KBM-7 (cell line): ENCODE results near the gene NKX6-2.

Experiments used
- DNase-seq: peaks from one replicate; pipeline ENCODE4 v3.0.0-alpha.2; 2015
- in situ Hi-C: fragments of 300-500 bp; cut with MboI; formaldehyde crosslinking; loops from 2 replicates; pipeline ENCODE4 v1.14.3; 2020; ENCODE audit warnings: low sequenced_read_pairs, low pct_unique_long_range_greater_than_20kb, mixed read lengths

NKX6-2 gene

GRCh38 chr10:132766291-132766690, 19.7 kb downstream of the NKX6-2 start:
- in situ Hi-C loops: no loop called here
- DNase-seq: no peak

- in situ Hi-C loops: no loop called here
- DNase-seq: no peak
Measured at GRCh38 chr10:132765435-132765834, 20.5 kb downstream of the NKX6-2 start.

- no peak for DNase-seq
- in situ Hi-C loops: no loop called here
Measured at GRCh38 chr10:132764108-132764507, 21.8 kb downstream of the NKX6-2 start.

- in situ Hi-C loops: no loop called here
- DNase-seq: no peak
Measured at GRCh38 chr10:132763545-132763944, 22.4 kb downstream of the NKX6-2 start.

- in situ Hi-C loops: no loop called here
- DNase-seq: no peak
Measured at GRCh38 chr10:132762267-132762666, 23.7 kb downstream of the NKX6-2 start.

GRCh38 chr10:132761395-132762060, 24.4 kb downstream of the NKX6-2 start:
- DNase-seq: no peak
- in situ Hi-C loops: no loop called here

GRCh38 chr10:132758865-132759264, 27.1 kb downstream of the NKX6-2 start:
- in situ Hi-C loops: no loop called here
- no peak for DNase-seq

- in situ Hi-C loops: no loop called here
- no peak for DNase-seq
Measured at GRCh38 chr10:132757171-132757570, 28.8 kb downstream of the NKX6-2 start.

- in situ Hi-C loops: no loop called here
- DNase-seq: no peak
Measured at GRCh38 chr10:132756591-132756990, 29.4 kb downstream of the NKX6-2 start.

- no peak for DNase-seq
- in situ Hi-C loops: no loop called here
Measured at GRCh38 chr10:132755166-132755711, 30.7 kb downstream of the NKX6-2 start.

GRCh38 chr10:132754071-132754470, 31.9 kb downstream of the NKX6-2 start:
- DNase-seq: no peak
- in situ Hi-C loops: no loop called here

GRCh38 chr10:132753596-132753995, 32.4 kb downstream of the NKX6-2 start:
- DNase-seq: no peak
- in situ Hi-C loops: no loop called here

- DNase-seq: no peak
- in situ Hi-C loops: no loop called here
Measured at GRCh38 chr10:132752961-132753360, 33.0 kb downstream of the NKX6-2 start.

GRCh38 chr10:132752378-132752777, 33.6 kb downstream of the NKX6-2 start:
- in situ Hi-C loops: no loop called here
- DNase-seq: no peak

- in situ Hi-C loops: no loop called here
- DNase-seq: no peak
Measured at GRCh38 chr10:132750936-132751335, 35.0 kb downstream of the NKX6-2 start.

- in situ Hi-C loops: no loop called here
Measured at GRCh38 chr10:132749371-132749795, 36.6 kb downstream of the NKX6-2 start.

GRCh38 chr10:132748545-132749370, 37.2 kb downstream of the NKX6-2 start:
- DNase-seq: no peak
- in situ Hi-C loops: no loop called here

More at GRCh38 chr10:132749371-132749795, 36.6 kb downstream of the NKX6-2 start:
- DNase-seq: no peak

GRCh38 chr10:132748135-132748534, 37.8 kb downstream of the NKX6-2 start:
- DNase-seq: no peak
- in situ Hi-C loops: no loop called here

GRCh38 chr10:132746801-132747625, 38.9 kb downstream of the NKX6-2 start:
- in situ Hi-C loops: no loop called here
- DNase-seq: no peak
